Measurements from ENCODE around the gene KYNU.
"Not testable (repeated sequence)": the region's sequence is repeated elsewhere in the genome, so short reads cannot be mapped to it uniquely, and the experiment has no call there.

The KYNU gene

DNA sequence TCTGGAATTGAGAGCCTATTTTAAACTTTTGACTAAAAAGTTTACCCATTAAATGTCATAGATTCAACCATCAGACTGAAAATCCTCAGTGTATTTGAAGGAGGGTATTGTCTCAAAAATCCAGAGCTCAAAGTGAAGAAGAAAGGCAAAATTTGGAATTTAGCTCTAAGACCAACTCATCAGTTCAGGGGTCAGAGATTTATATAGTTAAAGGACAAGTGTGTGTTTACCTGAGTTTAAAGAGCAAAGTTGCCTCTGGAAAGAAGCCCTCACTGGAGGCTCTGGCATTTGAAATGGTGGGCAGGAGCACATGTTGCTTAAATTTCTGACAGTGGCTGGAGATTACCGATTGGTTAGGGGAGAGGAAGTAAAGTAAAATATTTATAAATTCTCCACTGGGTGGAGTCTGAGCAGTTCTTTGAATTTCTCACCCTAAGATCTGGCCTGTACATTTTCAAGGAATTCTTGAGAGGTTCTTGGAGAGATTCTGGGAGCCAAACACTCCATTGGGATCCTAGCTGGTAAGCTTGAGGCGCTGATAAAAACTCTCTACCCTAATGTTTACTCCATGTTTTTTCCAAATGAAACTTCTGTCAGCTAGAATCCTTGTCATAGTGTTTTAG lies at the start of gene KYNU:
Gene KYNU, plus strand, starts transcription at position 449 of the 623 bp plus-strand sequence. CDS start 7,704 bp downstream, outside the sequence.
- no peak for DNase-seq

GRCh38 chr2:142834021-142834420 lies 43.4 kb upstream of the KYNU start:
- DNase-seq: no peak

GRCh38 chr2:142840436-142840835 lies 37.0 kb upstream of the KYNU start:
- no peak for DNase-seq

DNA sequence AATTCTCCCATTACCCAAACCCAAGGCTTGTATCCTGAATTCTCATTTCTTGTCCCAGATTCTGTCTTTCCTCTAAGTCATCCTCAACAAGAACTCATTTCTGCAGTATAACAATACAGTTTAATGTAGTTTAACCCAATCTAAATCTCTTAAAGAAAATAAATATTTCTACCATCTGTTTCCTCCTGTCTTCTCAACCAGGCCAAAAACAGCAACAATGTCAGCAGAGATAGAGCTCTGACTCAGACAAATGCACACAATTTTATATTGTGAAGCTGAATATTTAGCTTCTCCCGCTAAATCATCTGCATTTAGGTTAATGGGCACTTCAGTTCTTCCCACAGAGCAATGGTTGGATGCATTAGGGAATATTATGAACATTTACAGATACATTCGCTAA lies 35.7 kb upstream of the KYNU start:
- DNase-seq: no peak

- no peak for DNase-seq
Measured at GRCh38 chr2:142842369-142842768, 35.1 kb upstream of the KYNU start.

DNA sequence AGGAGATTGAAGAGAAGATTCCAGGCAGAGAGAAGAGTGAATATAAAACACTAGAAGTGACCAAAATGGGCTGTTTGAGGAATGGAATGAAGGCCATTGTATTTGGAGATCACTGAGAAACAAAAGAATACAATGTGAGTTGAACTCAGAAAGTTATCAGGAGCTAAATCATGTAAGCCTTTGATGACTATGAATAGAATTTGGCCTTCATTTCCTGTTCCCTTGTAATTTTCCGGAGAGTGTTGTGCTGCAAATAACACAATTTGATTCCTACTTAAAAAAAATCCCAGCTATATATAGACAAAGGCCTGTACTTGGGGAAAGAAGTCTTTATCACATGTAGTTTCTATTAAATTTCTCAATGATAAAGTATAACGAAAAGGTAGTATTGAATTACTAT lies 33.7 kb upstream of the KYNU start:
- no peak for DNase-seq

- DNase-seq: no peak
Measured at GRCh38 chr2:142848023-142848606, 29.3 kb upstream of the KYNU start.

DNA sequence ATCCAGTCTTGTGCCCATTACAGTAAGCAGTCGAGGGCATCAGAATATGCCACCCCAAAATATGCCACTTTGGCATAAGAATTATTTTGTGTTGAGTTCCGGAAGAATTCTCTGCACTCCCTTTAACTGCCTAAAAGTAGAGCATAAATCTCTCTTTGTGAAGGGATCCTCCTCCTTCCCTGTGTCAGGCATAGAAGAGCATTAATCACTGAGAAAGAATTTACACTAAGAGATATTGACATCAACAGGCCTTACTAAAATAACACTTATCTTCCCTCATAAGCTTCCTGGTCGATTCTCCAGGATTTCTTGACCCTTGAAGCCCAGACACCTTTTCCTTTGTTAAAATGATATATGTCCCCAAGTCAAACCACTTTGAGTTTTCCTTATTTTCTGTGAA lies 27.6 kb upstream of the KYNU start:
- no peak for DNase-seq

- no peak for DNase-seq
Measured at GRCh38 chr2:142853912-142854311, 23.6 kb upstream of the KYNU start.

DNA sequence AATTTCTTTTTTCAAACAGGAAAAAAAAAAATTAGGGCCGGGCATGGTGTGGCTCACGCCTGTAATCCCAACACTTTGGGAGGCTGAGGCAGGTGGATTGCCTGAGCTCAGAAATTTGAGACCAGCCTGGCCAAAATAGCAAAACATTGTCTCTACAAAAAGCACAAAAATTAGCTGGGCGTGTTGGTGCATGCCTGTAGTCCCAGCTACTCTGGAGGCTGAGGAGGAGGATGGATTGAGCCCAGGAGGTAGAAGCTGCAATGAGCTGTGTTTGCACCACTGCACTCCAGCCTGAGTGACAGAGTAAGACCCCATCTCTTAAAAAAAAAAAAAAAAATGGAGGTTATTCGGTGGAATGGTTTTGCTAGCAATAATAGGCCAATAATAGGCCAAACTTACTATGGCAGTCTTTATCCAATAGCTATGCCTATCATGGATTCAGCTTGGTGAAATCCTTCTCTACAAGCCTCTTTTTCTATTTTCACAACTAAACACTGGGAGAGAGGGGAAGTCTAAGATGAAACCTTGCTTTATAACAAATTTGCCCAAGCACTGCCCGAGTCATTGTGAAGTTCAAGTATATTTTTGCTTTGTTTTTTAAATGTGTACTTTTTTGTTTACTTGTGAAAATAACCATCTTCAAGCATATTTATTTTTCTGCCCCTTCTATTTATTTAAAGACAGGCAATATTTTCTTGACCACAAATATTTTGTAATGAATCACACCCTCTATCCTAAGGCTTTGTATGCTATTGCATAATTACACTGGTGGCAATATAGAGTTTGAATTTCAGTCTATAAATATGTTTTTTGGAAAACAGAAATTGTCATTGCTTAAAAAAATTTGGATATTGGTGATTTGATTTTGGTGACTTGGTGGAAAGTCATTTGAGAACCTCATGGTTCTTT lies 20.0 kb upstream of the KYNU start:
- DNase-seq: no peak

DNA sequence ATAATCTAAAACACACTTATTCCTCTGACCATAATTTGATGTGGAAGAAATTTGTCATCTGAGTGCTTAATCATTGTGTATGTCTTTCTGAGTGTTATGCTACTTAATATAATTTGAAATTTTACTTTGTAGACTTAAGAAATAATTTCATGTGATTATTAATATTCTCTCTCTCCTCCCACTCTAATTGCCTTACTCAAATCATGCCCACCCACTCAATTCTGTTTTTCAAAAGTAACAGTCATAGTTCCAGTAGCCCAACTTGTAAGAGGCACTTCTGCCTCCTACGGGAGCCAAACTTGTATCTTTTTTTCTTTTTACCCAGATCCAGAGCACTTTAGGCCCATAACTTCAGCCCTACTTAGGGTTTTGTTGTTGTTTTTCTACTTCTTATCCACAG lies 18.5 kb upstream of the KYNU start:
- no peak for DNase-seq

DNA sequence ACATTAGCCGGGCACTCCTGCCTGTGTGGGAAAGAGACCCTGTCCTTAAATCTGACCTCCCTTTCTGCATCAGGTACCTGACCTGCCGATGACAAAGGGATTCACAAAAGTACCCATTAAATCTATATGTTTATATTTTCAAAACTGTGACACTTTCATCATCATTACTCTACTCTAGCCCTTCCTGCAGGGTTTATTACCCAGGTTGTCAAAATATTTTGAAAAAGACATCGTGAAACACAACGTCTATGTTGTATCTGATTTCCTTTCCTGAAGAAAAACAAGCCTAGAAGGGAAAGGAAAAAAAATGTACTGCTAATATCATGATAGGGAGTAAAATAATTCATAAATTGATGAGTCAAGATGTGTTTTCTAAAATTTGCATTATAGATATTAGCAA lies 15.2 kb upstream of the KYNU start:
- DNase-seq: no peak

DNA sequence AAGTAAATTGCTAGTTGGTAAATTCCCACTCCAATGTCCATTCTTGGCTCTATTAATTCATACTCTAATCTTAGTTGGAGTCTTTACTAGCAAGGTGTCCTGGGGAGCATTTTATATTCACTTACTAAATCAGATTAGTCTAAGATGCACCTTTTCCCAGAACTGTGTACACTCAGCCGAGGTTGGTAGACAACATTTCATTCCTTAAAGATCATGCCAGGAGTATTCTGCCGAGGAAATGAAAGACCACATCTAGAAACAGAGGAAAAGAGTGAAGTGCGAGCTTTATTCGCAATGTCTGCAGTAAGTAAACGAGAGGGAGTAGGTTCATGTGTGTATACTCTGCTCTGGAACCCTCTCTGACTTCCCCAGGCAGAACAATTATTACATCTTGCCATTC lies 14.6 kb upstream of the KYNU start:
- DNase-seq: no peak

GRCh38 chr2:142863485-142863961 lies 13.9 kb upstream of the KYNU start:
- no peak for DNase-seq

GRCh38 chr2:142864605-142865004 lies 12.9 kb upstream of the KYNU start:
- DNase-seq: not testable (repeated sequence)

- no peak for DNase-seq
Measured at GRCh38 chr2:142865924-142866323, 11.5 kb upstream of the KYNU start.

GRCh38 chr2:142866426-142866825 lies 11.0 kb upstream of the KYNU start:
- DNase-seq: no peak

DNA sequence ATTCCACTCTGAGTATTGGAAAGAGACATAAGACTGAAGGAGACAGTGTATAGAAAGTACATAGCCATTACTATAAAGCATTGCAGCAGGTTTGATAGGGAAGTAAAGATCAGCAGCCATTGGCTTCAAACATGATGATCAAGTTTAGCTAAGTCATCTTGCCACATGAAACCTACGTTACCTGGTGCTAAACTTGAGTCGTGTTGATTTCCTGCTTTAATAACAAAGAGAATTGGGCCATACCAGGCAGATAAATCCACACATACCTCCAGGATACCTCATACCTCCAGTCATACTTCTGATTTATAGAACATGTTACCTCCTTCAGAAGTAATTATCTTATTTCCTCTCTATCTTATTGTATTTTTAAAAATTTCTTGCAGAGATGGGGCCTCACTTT lies 10.3 kb upstream of the KYNU start:
- DNase-seq: no peak

GRCh38 chr2:142868229-142868762 lies 9.2 kb upstream of the KYNU start:
- DNase-seq: no peak

DNA sequence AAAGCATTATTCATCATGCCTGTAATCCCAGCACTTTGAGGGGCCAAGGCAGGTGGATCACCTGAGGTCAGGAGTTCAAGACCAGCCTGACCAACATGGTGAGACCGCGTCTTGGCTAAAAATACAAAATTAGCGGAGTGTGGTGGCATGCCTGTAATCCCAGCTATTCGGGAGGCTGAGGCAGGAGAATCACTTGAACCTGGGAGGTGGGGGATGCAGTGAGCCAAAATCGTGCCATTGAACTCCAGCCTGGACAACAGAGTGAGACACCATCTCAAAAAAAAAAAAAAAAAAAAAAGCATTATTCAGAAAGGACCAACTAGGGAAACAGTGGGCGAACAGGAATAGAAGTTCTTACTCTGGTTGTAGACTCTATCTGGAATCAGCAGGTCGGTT lies 8.4 kb upstream of the KYNU start:
- DNase-seq: not testable (repeated sequence)

- DNase-seq: no peak
Measured at GRCh38 chr2:142869461-142870106, 7.9 kb upstream of the KYNU start.

- no peak for DNase-seq
Measured at GRCh38 chr2:142870526-142870925, 6.9 kb upstream of the KYNU start.

GRCh38 chr2:142871396-142871795 lies 6.1 kb upstream of the KYNU start:
- no peak for DNase-seq

Measured in midbrain (tissue), 1 donor.